Smooth muscle cell (in vitro differentiated cells): ENCODE results near the gene NXPH1. TPM values are rescaled to one million over a fixed set of nuclear protein-coding genes. Genes with fewer than 3 reads are reported as not detected.

Experiments
- DNase-seq: peaks from one replicate; lab custom pipeline; 2025; ENCODE audit not compliant: unreplicated experiment; lab: John Stamatoyannopoulos, UW
- H2AFZ ChIP-seq: fragments of 200-600 bp; sonication (generic); 2 replicates; pipeline ENCODE4 v1.6.0; 2016; ENCODE audit warnings: antibody characterized with exemption, low read depth, mild to moderate bottlenecking
- H3F3A ChIP-seq: fragments of 200-600 bp; sonication (generic); 2 replicates; pipeline ENCODE4 v1.6.0; 2017; ENCODE audit warnings: antibody characterized with exemption, low read depth
- H3K27ac ChIP-seq: fragments of 200-600 bp; sonication (generic); 2 replicates; pipeline ENCODE4 v1.5.1; 2016; ENCODE audit warnings: low read depth, mild to moderate bottlenecking
- H3K27me3 ChIP-seq: fragments of 200-600 bp; sonication (generic); 2 replicates; pipeline ENCODE4 v1.6.1; 2016; ENCODE audit warnings: low read depth, mild to moderate bottlenecking
- H3K36me3 ChIP-seq: fragments of 200-600 bp; sonication (generic); 2 replicates; pipeline ENCODE4 v1.5.1; 2016; ENCODE audit warnings: low read depth
- H3K4me1 ChIP-seq: fragments of 200-600 bp; sonication (generic); 2 replicates; pipeline ENCODE4 v1.5.1; 2016; ENCODE audit warnings: low read depth
- H3K4me2 ChIP-seq: fragments of 200-600 bp; sonication (generic); 2 replicates; pipeline ENCODE4 v1.6.0; 2016; ENCODE audit warnings: mild to moderate bottlenecking
- H3K4me3 ChIP-seq: fragments of 200-600 bp; sonication (generic); 2 replicates; pipeline ENCODE4 v1.5.1; 2016; ENCODE audit warnings: mild to moderate bottlenecking
- H3K79me2 ChIP-seq: fragments of 200-600 bp; sonication (generic); 2 replicates; pipeline ENCODE4 v1.6.0; 2016; ENCODE audit warnings: low read depth, mild to moderate bottlenecking
- H3K9ac ChIP-seq: fragments of 200-600 bp; sonication (generic); 2 replicates; pipeline ENCODE4 v1.6.0; 2016; ENCODE audit warnings: low read depth
- H3K9me3 ChIP-seq: fragments of 200-600 bp; sonication (generic); replicated peaks from 2 replicates; pipeline ENCODE4 v1.5.1; 2016; ENCODE audit warnings: low read depth
- H4K20me1 ChIP-seq: fragments of 200-600 bp; sonication (generic); 2 replicates; pipeline ENCODE4 v1.6.0; 2016; ENCODE audit warnings: low read depth
- WGBS: methylation state at CpG from one replicate; pipeline ENCODE4 v1.1.7; 2016; ENCODE audit warnings: low lambda C conversion rate; 5-methylcytosine and 5-hydroxymethylcytosine counted together
- polyA plus RNA-seq: library from polyadenylated mRNA; unstranded; fragments of >200 nt; fragmentation: Nextera tagmentation; extraction: Ambion mirVana; gene quantifications from 2 replicates; pipeline ENCODE4 v1.2.1, GENCODE V29; 2016
- total RNA-seq: library from RNA; depleted of rRNA; stranded (reverse); fragments of >200 nt; gene quantifications from 2 replicates; pipeline ENCODE4 v1.2.3, GENCODE V29; 2014
- TF ChIP-seq, protein P1 (sequence below): fragments of 200-600 bp; sonication (generic); IDR thresholded peaks from 2 replicates; pipeline ENCODE4 v1.5.1; 2017; ENCODE audit warnings: borderline replicate concordance, mild to moderate bottlenecking, antibody characterized with exemption; ENCODE audit not compliant: insufficient read depth, poor library complexity, severe bottlenecking

The NXPH1 gene
- total and polyA plus RNA-seq, 2 experiments from 2014 or later: 0.43 to 2.7 TPM

DNA sequence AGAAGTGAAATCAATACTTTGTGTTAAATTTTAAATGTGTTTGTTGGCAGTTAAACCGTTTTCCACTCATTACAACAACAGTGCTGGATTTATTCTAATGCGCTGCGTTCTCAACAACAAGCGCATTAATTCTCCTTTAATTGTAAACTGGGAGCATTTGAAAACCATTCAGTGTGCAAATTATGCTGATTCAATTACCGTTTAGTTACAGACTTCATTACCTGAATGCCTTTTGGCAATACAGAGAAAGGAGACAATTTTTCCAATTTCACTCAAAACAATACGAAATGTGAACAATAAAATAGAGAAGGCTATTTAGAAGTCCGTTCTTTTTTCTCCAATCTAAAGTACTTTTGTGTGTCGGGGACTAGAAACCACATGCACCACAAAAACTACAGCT, 4.2 kb downstream of the NXPH1 start:
- H2AFZ ChIP-seq: no peak overlapping the region
- H3K4me3 ChIP-seq: no peak overlapping the region
- 22% methylated on average over 8 of the region's 8 CpGs for WGBS
- H3K27ac ChIP-seq: no peak overlapping the region
- H3K4me1 ChIP-seq: peaks cover 25% of the 10 kb centered on the region
- no peaks in the 10 kb centered on the region for H3K79me2 ChIP-seq
- H3K36me3 ChIP-seq: no peaks in the 10 kb centered on the region
- peaks cover 100% of the 10 kb centered on the region for H3K27me3 ChIP-seq
- H3K4me2 ChIP-seq: no peak overlapping the region
- no peak for DNase-seq
- no peaks in the 10 kb centered on the region for H3K9me3 ChIP-seq
- TF ChIP-seq, protein P1, sequence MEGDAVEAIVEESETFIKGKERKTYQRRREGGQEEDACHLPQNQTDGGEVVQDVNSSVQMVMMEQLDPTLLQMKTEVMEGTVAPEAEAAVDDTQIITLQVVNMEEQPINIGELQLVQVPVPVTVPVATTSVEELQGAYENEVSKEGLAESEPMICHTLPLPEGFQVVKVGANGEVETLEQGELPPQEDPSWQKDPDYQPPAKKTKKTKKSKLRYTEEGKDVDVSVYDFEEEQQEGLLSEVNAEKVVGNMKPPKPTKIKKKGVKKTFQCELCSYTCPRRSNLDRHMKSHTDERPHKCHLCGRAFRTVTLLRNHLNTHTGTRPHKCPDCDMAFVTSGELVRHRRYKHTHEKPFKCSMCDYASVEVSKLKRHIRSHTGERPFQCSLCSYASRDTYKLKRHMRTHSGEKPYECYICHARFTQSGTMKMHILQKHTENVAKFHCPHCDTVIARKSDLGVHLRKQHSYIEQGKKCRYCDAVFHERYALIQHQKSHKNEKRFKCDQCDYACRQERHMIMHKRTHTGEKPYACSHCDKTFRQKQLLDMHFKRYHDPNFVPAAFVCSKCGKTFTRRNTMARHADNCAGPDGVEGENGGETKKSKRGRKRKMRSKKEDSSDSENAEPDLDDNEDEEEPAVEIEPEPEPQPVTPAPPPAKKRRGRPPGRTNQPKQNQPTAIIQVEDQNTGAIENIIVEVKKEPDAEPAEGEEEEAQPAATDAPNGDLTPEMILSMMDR: no peak
- H3K9ac ChIP-seq: no peak overlapping the region
- no peaks in the 10 kb centered on the region for H4K20me1 ChIP-seq
- H3F3A ChIP-seq: no peaks in the 10 kb centered on the region

DNA sequence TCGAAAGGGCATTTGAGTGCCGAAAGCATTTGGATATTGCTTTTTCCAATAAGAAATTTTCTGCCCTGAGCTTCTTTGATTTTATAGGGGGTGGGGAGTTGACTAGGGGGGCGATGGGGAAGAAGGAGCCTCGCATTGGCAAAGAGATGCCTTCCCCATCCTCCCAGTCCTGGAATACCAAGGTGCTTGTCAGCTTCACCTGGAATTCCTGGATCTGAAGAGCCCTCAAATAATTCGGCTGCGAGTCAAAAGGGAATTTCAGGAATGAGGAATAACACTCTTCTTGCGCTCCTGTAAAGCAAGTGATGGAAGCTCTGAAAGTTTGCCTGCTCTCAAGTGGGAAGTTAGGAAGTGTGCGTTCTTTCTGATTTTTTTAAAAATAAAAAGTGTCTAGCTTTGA, 7.3 kb downstream of the NXPH1 start:
- H3K79me2 ChIP-seq: no peaks in the 10 kb centered on the region
- H4K20me1 ChIP-seq: no peaks in the 10 kb centered on the region
- no peak overlapping the region for H3K27ac ChIP-seq
- no peak overlapping the region for H2AFZ ChIP-seq
- no peaks in the 10 kb centered on the region for H3K36me3 ChIP-seq
- H3K4me2 ChIP-seq: no peak overlapping the region
- no peak overlapping the region for H3K4me3 ChIP-seq
- DNase-seq: no peak
- H3K9ac ChIP-seq: no peak overlapping the region
- H3F3A ChIP-seq: no peaks in the 10 kb centered on the region
- TF ChIP-seq, protein P1: no peak
- peaks cover 21% of the 10 kb centered on the region for H3K4me1 ChIP-seq
- no peaks in the 10 kb centered on the region for H3K9me3 ChIP-seq
- peaks cover 99% of the 10 kb centered on the region for H3K27me3 ChIP-seq
- WGBS: 24% methylated on average over 8 of the region's 8 CpGs

DNA sequence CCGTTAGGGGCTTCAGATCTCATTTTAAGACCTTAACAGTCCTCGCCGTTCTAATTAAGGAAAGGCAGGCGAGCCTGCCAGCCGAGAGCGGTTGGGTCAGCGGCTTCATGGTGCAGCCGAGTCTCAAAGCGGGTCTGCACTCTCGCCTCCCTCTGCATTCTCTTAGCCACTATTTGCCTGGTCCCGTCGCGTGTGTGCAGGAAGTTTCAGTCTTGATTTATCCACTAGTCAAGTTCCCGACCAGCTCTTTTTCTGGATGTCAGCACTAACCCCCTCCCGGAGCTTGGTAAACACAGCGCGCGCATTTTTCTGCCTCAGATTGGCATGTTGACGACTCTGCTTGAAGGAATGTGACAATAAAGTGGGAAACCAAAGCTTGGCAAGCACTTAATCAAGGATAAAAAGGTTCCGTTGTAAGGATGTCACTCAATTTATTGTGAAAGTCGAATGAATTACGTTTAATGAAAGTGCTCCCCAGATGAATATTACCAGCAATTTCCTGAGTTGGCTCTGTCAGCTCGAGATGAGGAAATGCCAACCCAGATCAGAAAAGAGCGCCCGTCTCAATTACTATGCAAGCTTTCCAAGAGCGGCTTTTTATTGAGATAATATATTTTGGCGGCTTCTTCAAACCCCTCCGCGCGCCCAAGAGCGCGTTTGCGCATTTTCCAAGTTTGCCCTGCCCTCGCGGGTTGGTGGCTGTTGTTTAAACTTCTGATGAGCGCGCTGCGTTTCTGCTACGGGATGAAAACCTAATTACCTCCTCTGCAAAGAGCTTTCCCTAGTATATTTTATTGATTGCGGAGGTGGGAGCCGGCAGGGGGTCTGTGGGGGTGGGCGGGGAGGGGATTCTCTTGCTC, 7.9 kb downstream of the NXPH1 start:
- Histone ChIP-seq H3K36me3 (no peaks in the 10 kb centered on the region), H3K9ac (no peak overlapping the region), H3K27me3 (peaks cover 99% of the 10 kb centered on the region), H3F3A (no peaks in the 10 kb centered on the region), H3K9me3 (no peaks in the 10 kb centered on the region), H3K27ac (no peak overlapping the region), H3K4me3 (no peak overlapping the region), H2AFZ (no peak overlapping the region), H3K79me2 (no peaks in the 10 kb centered on the region), H3K4me2 (peak overlapping the region; percentile 63), H4K20me1 (no peaks in the 10 kb centered on the region), H3K4me1 (peaks cover 21% of the 10 kb centered on the region)
- WGBS: 3% methylated on average over 42 of the region's 42 CpGs
- TF ChIP-seq, protein P1: no peak
- DNase-seq: no peak
